K562 (cell line): Measurements from ENCODE around the gene LAMA1. TPM values are rescaled to one million over a fixed set of nuclear protein-coding genes. Genes with fewer than 3 reads are reported as not detected.

Experiments
- ATAC-seq: fragments of 200-7000 bp; cut with Tn5 transposase; 3 replicates; pipeline ENCODE4 v1.9.1; 2020; ENCODE audit warnings: moderate library complexity
- BruUV-seq: library from RNA; stranded (reverse); fragments of 400-500 nt; replicated peaks from 2 replicates; lab custom pipeline; 2021; lab: Mats Ljungman, UMichigan
- CTCF ChIA-PET: fragments of 300-600 bp; formaldehyde crosslinking; extraction: SDS; loops from one replicate; lab custom pipeline; 2021; ENCODE audit warnings: low intra/inter-chr PET ratio; lab: Yijun Ruan, JAX
- POLR2A ChIA-PET: fragments of 300-600, 350-650 bp; sonication (Branson Sonifier 250); formaldehyde crosslinking; extraction: SDS; loops from one replicate; lab custom pipeline; 2021; ENCODE audit warnings: antibody characterized with exemption, inconsistent platforms; lab: Yijun Ruan, JAX
- DNase-seq, 4 experiments: peaks; one replicate each; pipeline versions ENCODE4 v3.0.0 to v3.0.0-alpha.2; 2011 to 2018; ENCODE audit warnings: low spot score in 3 of 4, mixed read lengths in 3 of 4; ENCODE audit errors: extremely low read depth in 1 of 4
- FAIRE-seq: peaks from 2 replicates; lab custom pipeline; 2011; peaks lifted over from hg19 to GRCh38; lab: Jason Lieb, UNC
- H2AFZ ChIP-seq: 2 replicates; pipeline ENCODE4 v1.6.0; 2011; ENCODE audit warnings: low read depth, low read length, control low read depth, inconsistent platforms
- H3K27ac ChIP-seq: fragments of 200-600 bp; 3 replicates; pipeline ENCODE4 v1.8.0; 2011; ENCODE audit warnings: low read depth, mild to moderate bottlenecking, control low read depth, inconsistent platforms, low read length, moderate library complexity, mixed read lengths; ENCODE audit errors: extremely low read depth
- H3K27me3 ChIP-seq, 2 experiments: fragments of 300-600 bp in 1 of 2; 2 replicates in 1 of 2; 3 replicates in 1 of 2; pipeline versions ENCODE4 v1.6.0 to v1.8.0; 2011; ENCODE audit warnings: inconsistent platforms in 2 of 2, low read length in 2 of 2, mild to moderate bottlenecking in 1 of 2, mixed read lengths in 1 of 2, moderate library complexity in 1 of 2; ENCODE audit not compliant: control insufficient read depth in 2 of 2, insufficient read depth in 2 of 2
- H3K36me3 ChIP-seq: fragments of 300-600 bp; 3 replicates; pipeline ENCODE4 v1.8.0; 2011; ENCODE audit warnings: mild to moderate bottlenecking, low read length, inconsistent platforms; ENCODE audit not compliant: control insufficient read depth, insufficient read depth
- H3K4me1 ChIP-seq, 2 experiments: fragments of 200-600 bp in 1 of 2; replicated peaks in 1 of 2; 2 replicates in 1 of 2; 3 replicates in 1 of 2; pipeline versions ENCODE4 v1.5.1 to v1.8.0; 2011; ENCODE audit warnings: inconsistent platforms in 2 of 2, low read length in 2 of 2, mild to moderate bottlenecking in 1 of 2, mixed read lengths in 1 of 2, moderate library complexity in 1 of 2; ENCODE audit not compliant: control insufficient read depth in 2 of 2, insufficient read depth in 2 of 2
- H3K4me2 ChIP-seq: 2 replicates; pipeline ENCODE4 v1.6.1; 2011; ENCODE audit warnings: low read length, control low read depth, inconsistent platforms, mixed read lengths; ENCODE audit not compliant: insufficient read depth
- H3K4me3 ChIP-seq: fragments of 200-600 bp; sonication (generic), shearing (Covaris generic); 2 replicates; pipeline ENCODE4 v1.5.1; 2016; ENCODE audit warnings: control low read depth, inconsistent platforms
- H3K79me2 ChIP-seq: fragments of 200-600 bp; 3 replicates; pipeline ENCODE4 v1.8.0; 2011; ENCODE audit warnings: low read length, inconsistent platforms; ENCODE audit not compliant: control insufficient read depth, insufficient read depth
- H3K9ac ChIP-seq, 2 experiments: 2 replicates each; pipeline versions ENCODE4 v1.6.0 to v1.6.1; 2011; ENCODE audit warnings: low read depth in 2 of 2, low read length in 2 of 2, control low read depth in 1 of 2, inconsistent platforms in 1 of 2, mild to moderate bottlenecking in 1 of 2, mixed read lengths in 1 of 2; ENCODE audit not compliant: insufficient read depth in 1 of 2
- H3K9me1 ChIP-seq: one replicate; pipeline ENCODE4 v1.6.0; 2011; ENCODE audit warnings: inconsistent platforms, mild to moderate bottlenecking, low read length, moderate library complexity; ENCODE audit not compliant: control insufficient read depth, insufficient read depth
- H3K9me3 ChIP-seq: replicated peaks from 2 replicates; pipeline ENCODE4 v1.5.1; 2011; ENCODE audit warnings: low read depth, low read length, inconsistent platforms; ENCODE audit not compliant: control insufficient read depth, insufficient read depth
- H4K20me1 ChIP-seq: replicated peaks from 2 replicates; pipeline ENCODE4 v1.6.1; 2011; ENCODE audit warnings: low read length, inconsistent platforms, mixed read lengths; ENCODE audit not compliant: control insufficient read depth, insufficient read depth
- FOXJ3 ChIP-seq: sonication (generic); formaldehyde crosslinking; IDR thresholded peaks from 2 replicates; pipeline ENCODE4 v1.4.0; 2020; ENCODE audit warnings: mild to moderate bottlenecking, missing genetic modification reagents
- PML ChIP-seq: IDR thresholded peaks from 2 replicates; pipeline ENCODE4 v1.6.1; 2012; ENCODE audit warnings: low read length, inconsistent platforms
- SMAD2 ChIP-seq: fragments of 150-350 bp; IDR thresholded peaks from 2 replicates; pipeline ENCODE4 v1.6.1; 2014; ENCODE audit warnings: low read depth, mild to moderate bottlenecking, low read length
- SREBF2 ChIP-seq: sonication (generic); formaldehyde crosslinking; IDR thresholded peaks from 2 replicates; pipeline ENCODE4 v1.4.0; 2020; ENCODE audit warnings: mild to moderate bottlenecking, missing genetic modification reagents
- SRSF3 ChIP-seq: fragments of 200-400 bp; formaldehyde crosslinking; IDR thresholded peaks from 2 replicates; pipeline ENCODE4 v1.6.1; 2016; ENCODE audit warnings: mild to moderate bottlenecking, low read length, moderate library complexity; ENCODE audit not compliant: insufficient read depth
- ZKSCAN1 ChIP-seq: fragments of 150-350 bp; IDR thresholded peaks from 2 replicates; pipeline ENCODE4 v1.6.1; 2016; ENCODE audit warnings: low read depth, low read length
- ZNF551 ChIP-seq: fragments of 250-450 bp; sonication (Bioruptor Pico); IDR thresholded peaks from 2 replicates; pipeline ENCODE4 v1.5.0; 2021; ENCODE audit warnings: mild to moderate bottlenecking, moderate library complexity
- WGBS: fragments of 100-300 bp; shearing (Covaris generic); methylation state at CpG from one replicate; pipeline ENCODE4 v1.1.6; 2016; ENCODE audit warnings: low coverage, mixed read lengths; ENCODE audit not compliant: insufficient coverage; ENCODE audit errors: missing lambda C conversion rate; 5-methylcytosine and 5-hydroxymethylcytosine counted together
- in situ Hi-C: fragments of 300-500 bp; cut with MboI; formaldehyde crosslinking; loops from 4 replicates; pipeline ENCODE4 v1.15.0; 2018; ENCODE audit warnings: inconsistent platforms, mixed read lengths
- intact Hi-C: fragments of 100-400 bp; cut with micrococcal nuclease; formaldehyde crosslinking; loops from 2 replicates; pipeline ENCODE4 v1.14.2; 2022
- polyA plus RNA-seq, 8 experiments: library from polyadenylated mRNA; depleted of rRNA in 4 of 8; stranded (reverse) in 5 of 8; unstranded in 3 of 8; fragments of >200 nt; fragmentation: Nextera tagmentation in 2 of 8; fragmentation: Illumina TruSeq in 1 of 8; extraction: Ambion mirVana in 2 of 8; extraction: Trizol in 1 of 8; gene quantifications; 2 replicates each; pipeline versions ENCODE4 v1.2.1 to v1.2.3, GENCODE V29; 2011 to 2014; ENCODE audit warnings: inconsistent platforms in 1 of 8, missing spikeins in 1 of 8
- total RNA-seq, 7 experiments: library from RNA; depleted of rRNA in 6 of 7; stranded (reverse); fragments of >200 nt in 6 of 7; fragmentation: Illumina TruSeq in 2 of 7; extraction: Trizol in 2 of 7; gene quantifications; 2 replicates each; pipeline versions ENCODE4 v1.2.1 to v1.2.3, GENCODE V29; 2011 to 2021; ENCODE audit warnings: low replicate concordance in 1 of 7
- TF ChIP-seq, protein P1 (sequence below): conservative IDR thresholded peaks from 2 replicates; pipeline ENCODE4 v1.6.1; 2011; ENCODE audit warnings: low read depth, mild to moderate bottlenecking, low read length; ENCODE audit not compliant: control insufficient read depth

Gene LAMA1
- total and polyA plus RNA-seq, 9 of the 15 experiments (the other 6 are each of a cell fraction or from before 2014, with no cell fraction given), result 0.04 TPM; not detected in 8

DNA sequence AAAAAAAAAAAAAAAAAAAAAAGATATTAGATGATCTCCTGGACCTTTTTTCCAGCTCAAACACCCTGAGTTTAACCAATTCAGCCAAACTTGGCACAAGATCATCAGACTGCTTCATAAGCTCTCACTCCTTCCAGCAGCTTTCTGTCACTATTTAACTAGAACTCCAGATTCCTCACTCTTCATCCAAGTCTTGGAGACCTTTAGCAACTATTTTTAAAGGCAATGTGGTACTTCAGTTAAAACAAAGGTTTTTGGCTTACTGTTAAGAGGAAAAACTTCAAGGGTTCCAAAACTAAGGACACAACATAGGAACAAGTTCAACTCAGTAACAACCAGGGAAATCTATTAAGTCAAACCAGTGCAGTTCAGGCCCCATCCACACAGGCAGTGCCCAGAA lies 23.2 kb downstream of the LAMA1 start:
- ATAC-seq (no peak), DNase-seq (no peak), FAIRE-seq (no peak)
- BruUV-seq, result no TSS peak
- H3K9me1 ChIP-seq, result no peaks in the 10 kb centered on the region
- ChIA-PET POLR2A (no interaction called here), CTCF (no interaction called here)
- no peak overlapping the region for H3K9ac ChIP-seq
- no peak overlapping the region for H3K27ac ChIP-seq
- H3K36me3 ChIP-seq, result no peaks in the 10 kb centered on the region
- no peak overlapping the region for H3K4me3 ChIP-seq
- TF ChIP-seq SREBF2 (CRISPR knock-in tag) (no peak), FOXJ3 (CRISPR knock-in tag) (no peak), ZNF551 (no peak), ZKSCAN1 (no peak)
- TF ChIP-seq, protein P1, sequence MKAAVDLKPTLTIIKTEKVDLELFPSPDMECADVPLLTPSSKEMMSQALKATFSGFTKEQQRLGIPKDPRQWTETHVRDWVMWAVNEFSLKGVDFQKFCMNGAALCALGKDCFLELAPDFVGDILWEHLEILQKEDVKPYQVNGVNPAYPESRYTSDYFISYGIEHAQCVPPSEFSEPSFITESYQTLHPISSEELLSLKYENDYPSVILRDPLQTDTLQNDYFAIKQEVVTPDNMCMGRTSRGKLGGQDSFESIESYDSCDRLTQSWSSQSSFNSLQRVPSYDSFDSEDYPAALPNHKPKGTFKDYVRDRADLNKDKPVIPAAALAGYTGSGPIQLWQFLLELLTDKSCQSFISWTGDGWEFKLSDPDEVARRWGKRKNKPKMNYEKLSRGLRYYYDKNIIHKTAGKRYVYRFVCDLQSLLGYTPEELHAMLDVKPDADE, result no peak
- intact Hi-C loops, result no loop called here
- no peaks in the 10 kb centered on the region for H3K4me1 ChIP-seq
- H2AFZ ChIP-seq, result no peak overlapping the region
- H3K4me2 ChIP-seq, result no peak overlapping the region
- no peaks in the 10 kb centered on the region for H3K9me3 ChIP-seq
- no peaks in the 10 kb centered on the region for H3K79me2 ChIP-seq
- in situ Hi-C loops, result no loop called here
- peaks cover 11 to 34% of the 10 kb centered on the region in 2 experiments; a peak in 3 of 5 replicates for H3K27me3 ChIP-seq
- H4K20me1 ChIP-seq, result no peaks in the 10 kb centered on the region

DNA sequence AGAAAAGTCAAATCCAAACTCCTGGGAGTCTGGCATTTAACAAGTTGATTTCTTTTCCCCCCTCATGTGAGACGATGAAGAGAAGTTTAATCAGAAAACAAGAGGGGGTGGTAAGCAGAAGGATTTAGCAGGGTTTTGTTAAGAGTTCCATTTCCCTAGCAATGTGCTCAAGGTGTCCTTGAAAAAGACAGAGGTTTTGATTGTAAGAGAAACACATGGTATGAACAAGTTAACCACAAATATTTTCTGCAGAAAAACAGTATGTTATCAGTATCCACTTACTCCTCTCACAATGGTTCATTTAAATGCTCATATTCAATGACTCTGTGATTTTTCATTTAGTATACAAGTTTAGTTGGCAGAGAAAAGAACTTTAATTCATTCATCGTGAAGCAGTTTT lies 26.8 kb downstream of the LAMA1 start:
- no peaks in the 10 kb centered on the region for H3K9me3 ChIP-seq
- H3K27ac ChIP-seq, result no peak overlapping the region
- H3K79me2 ChIP-seq, result no peaks in the 10 kb centered on the region
- H4K20me1 ChIP-seq, result no peaks in the 10 kb centered on the region; the same call in 1 of the 2 replicates
- POLR2A ChIA-PET, result no interaction called here
- H2AFZ ChIP-seq, result no peak overlapping the region
- no peaks in the 10 kb centered on the region for H3K36me3 ChIP-seq
- no peak for ATAC-seq
- no peak for DNase-seq
- no peak for FAIRE-seq
- H3K27me3 ChIP-seq, result peaks cover 18 to 31% of the 10 kb centered on the region in 2 experiments; a peak in 4 of 5 replicates
- no peak overlapping the region for H3K9ac ChIP-seq
- WGBS, result 0% methylated on average over 2 of the region's 2 CpGs
- H3K4me1 ChIP-seq, result no peaks in the 10 kb centered on the region
- no peak overlapping the region for H3K4me2 ChIP-seq
- no peak overlapping the region for H3K4me3 ChIP-seq
- TF ChIP-seq SRSF3, result no peak
- TF ChIP-seq SMAD2, result no peak
- no peak for TF ChIP-seq PML
- intact Hi-C loops (no loop called here), in situ Hi-C loops (no loop called here)
- BruUV-seq, result no TSS peak
- no peaks in the 10 kb centered on the region for H3K9me1 ChIP-seq
- CTCF ChIA-PET, result no interaction called here
